Jurkat, Clone E6-1 (cell line): ENCODE data around the gene GJA1.
"Not testable (repeated sequence)": the region's sequence is repeated elsewhere in the genome, so short reads cannot be mapped to it uniquely, and the experiment has no call there.

ENCODE experiments used
- DNase-seq: peaks from one replicate; pipeline ENCODE4 v3.0.0-alpha.2; 2011; ENCODE audit warnings: low read depth, low spot score
- H3K4me3 ChIP-seq: 2 replicates; pipeline ENCODE4 v1.5.1; 2011; ENCODE audit warnings: mild to moderate bottlenecking, low read length, control low read depth, moderate library complexity

Gene GJA1

GRCh38 chr6:121436274-121436857 lies 920 bp downstream of the GJA1 start:
- no peak overlapping the region for H3K4me3 ChIP-seq
- no peak for DNase-seq

- peak overlapping the region; percentile 11; the same call in 1 of the 2 replicates for H3K4me3 ChIP-seq
- DNase-seq: no peak
Measured at GRCh38 chr6:121436960-121437850, 1.8 kb downstream of the GJA1 start.

GRCh38 chr6:121437851-121438651 lies 2.6 kb downstream of the GJA1 start:
- H3K4me3 ChIP-seq: no peak overlapping the region
- no peak for DNase-seq

- H3K4me3 ChIP-seq: no peak overlapping the region
- no peak for DNase-seq
Measured at GRCh38 chr6:121438869-121439268, 3.4 kb downstream of the GJA1 start.

- DNase-seq: no peak
- no peak overlapping the region for H3K4me3 ChIP-seq
Measured at GRCh38 chr6:121439475-121439874, 4.0 kb downstream of the GJA1 start.

GRCh38 chr6:121439926-121440325 lies 4.5 kb downstream of the GJA1 start:
- no peak for DNase-seq
- no peak overlapping the region for H3K4me3 ChIP-seq

GRCh38 chr6:121441477-121441876 lies 6.0 kb downstream of the GJA1 start:
- no peak overlapping the region for H3K4me3 ChIP-seq
- no peak for DNase-seq

- no peak for DNase-seq
- no peak overlapping the region for H3K4me3 ChIP-seq
Measured at GRCh38 chr6:121442576-121442975, 7.1 kb downstream of the GJA1 start.

GRCh38 chr6:121443971-121444541 lies 8.6 kb downstream of the GJA1 start:
- H3K4me3 ChIP-seq: no peak overlapping the region
- no peak for DNase-seq

- H3K4me3 ChIP-seq, DNase-seq: not testable (repeated sequence)
Measured at GRCh38 chr6:121446705-121447104, 11.3 kb downstream of the GJA1 start.

- DNase-seq, H3K4me3 ChIP-seq: not testable (repeated sequence)
Measured at GRCh38 chr6:121447746-121448145, 12.3 kb downstream of the GJA1 start.

- not testable (repeated sequence) for H3K4me3 ChIP-seq
Measured at GRCh38 chr6:121448528-121448927, 13.1 kb downstream of the GJA1 start.

GRCh38 chr6:121449331-121449730 lies 13.9 kb downstream of the GJA1 start:
- no peak for DNase-seq
- H3K4me3 ChIP-seq: no peak overlapping the region

More at GRCh38 chr6:121448528-121448927, 13.1 kb downstream of the GJA1 start:
- not testable (repeated sequence) for DNase-seq

- DNase-seq: no peak
Measured at GRCh38 chr6:121450242-121450641, 14.8 kb downstream of the GJA1 start.

GRCh38 chr6:121451250-121451649 lies 15.8 kb downstream of the GJA1 start:
- no peak for DNase-seq
- H3K4me3 ChIP-seq: no peak overlapping the region

More at GRCh38 chr6:121450242-121450641, 14.8 kb downstream of the GJA1 start:
- no peak overlapping the region for H3K4me3 ChIP-seq

GRCh38 chr6:121453191-121453590 lies 17.7 kb downstream of the GJA1 start:
- no peak overlapping the region for H3K4me3 ChIP-seq
- DNase-seq: no peak

- DNase-seq: no peak
- H3K4me3 ChIP-seq: no peak overlapping the region
Measured at GRCh38 chr6:121460170-121460569, 24.7 kb downstream of the GJA1 start.

- DNase-seq: no peak
- no peak overlapping the region for H3K4me3 ChIP-seq
Measured at GRCh38 chr6:121463087-121463486, 27.6 kb downstream of the GJA1 start.

GRCh38 chr6:121465101-121465500 lies 29.7 kb downstream of the GJA1 start:
- DNase-seq: no peak
- no peak overlapping the region for H3K4me3 ChIP-seq
